ENCODE measurements around the gene NDUFA12. TPM values are rescaled to one million over a fixed set of nuclear protein-coding genes. Genes with fewer than 3 reads are reported as not detected.

Gene NDUFA12
- total and polyA plus RNA-seq, 2 of the 4 experiments (the other 2 are of a cell fraction), result 116 to 135 TPM

- peak overlapping the region; percentile 84 for H4K5ac ChIP-seq (ENCODE audit: low read depth, low read length)
- no peak for TF ChIP-seq NFE2L2 (IDR thresholded peaks at IDR 0.05; ENCODE audit: low read depth, low read length)
- no peak for TF ChIP-seq ELK1 (IDR thresholded peaks at IDR 0.05; ENCODE audit: borderline replicate concordance, low read depth, low read length)
- TF ChIP-seq USF2 (IDR thresholded peaks at IDR 0.05; ENCODE audit: low read depth, low read length), result no peak
- no peak for TF ChIP-seq BHLHE40 (IDR thresholded peaks at IDR 0.05; ENCODE audit: low read depth, low read length)
- no peak for TF ChIP-seq RCOR1 (IDR thresholded peaks at IDR 0.05; ENCODE audit: insufficient replicate concordance, low read length)
- no peak for TF ChIP-seq POLR2A (IDR thresholded peaks at IDR 0.05; ENCODE audit: low read depth, low read length)
- TF ChIP-seq FOS (IDR thresholded peaks at IDR 0.05; ENCODE audit: low read depth, low read length), result no peak
- no peak for TF ChIP-seq RFX5 (IDR thresholded peaks at IDR 0.05; ENCODE audit: low read depth, low read length)
- TF ChIP-seq CEBPB (IDR thresholded peaks at IDR 0.05; ENCODE audit: low read depth, low read length), result no peak
- no peak for TF ChIP-seq CTCF (conservative IDR thresholded peaks at IDR 0.05; ENCODE audit: low read depth, low read length)
- no peak for TF ChIP-seq MXI1 (IDR thresholded peaks at IDR 0.05; ENCODE audit: borderline replicate concordance, low read depth, low read length)
- TF ChIP-seq MAFK (IDR thresholded peaks at IDR 0.05; ENCODE audit: low read depth, low read length), result no peak
- TF ChIP-seq MAZ (IDR thresholded peaks at IDR 0.05; ENCODE audit: borderline replicate concordance, low read depth, low read length), result no peak
- TF ChIP-seq CHD1 (IDR thresholded peaks at IDR 0.05; ENCODE audit: low read depth, low read length), result no peak
- no peak for TF ChIP-seq SMC3 (IDR thresholded peaks at IDR 0.05; ENCODE audit: low read depth, low read length)
- no peak for TF ChIP-seq RAD21 (IDR thresholded peaks at IDR 0.05; ENCODE audit: low read length)
- ChIA-PET POLR2A (ENCODE audit: unreplicated experiment) (interaction anchor here (0.6 kb wide), 1 partner anchor 283 kb away, joined by 3 read pairs; no protein-coding TSS in a partner anchor), CTCF (no interaction called here)
- no CpG with 5 or more reads among the region's 2 CpGs for WGBS, 2 experiments (ENCODE audit: extremely low coverage in 2 of 2, insufficient read length in 1 of 2)
- peak overlapping the region; percentile 81; the same call in 1 of the 2 replicates for H2AK5ac ChIP-seq (ENCODE audit: low read depth, low read length)
- no peak overlapping the region for H2AFZ ChIP-seq (replicated peaks; ENCODE audit: low read length, poor library complexity)
- H2BK20ac ChIP-seq (ENCODE audit: low read depth, low read length), result peak overlapping the region; percentile 72
- peak overlapping the region; percentile 64 for H2BK120ac ChIP-seq (ENCODE audit: low read depth, low read length)
- peaks cover 10% of the 10 kb centered on the region for H3K9me1 ChIP-seq (ENCODE audit: insufficient read depth, low read length)
- peak overlapping the region; percentile 87 for H3K27ac ChIP-seq (ENCODE audit: insufficient read depth, low read length)
- no peaks in the 10 kb centered on the region for H3K9me3 ChIP-seq (ENCODE audit: control insufficient read depth, insufficient read depth, low read length)
- ATAC-seq (ENCODE audit: low read depth) (no peak), DNase-seq (peak; percentile 2)
- H3K23ac ChIP-seq (ENCODE audit: low read depth, low read length), result peak overlapping the region; percentile 61; the same call in 1 of the 2 replicates
- peak overlapping the region; percentile 57 for H3K14ac ChIP-seq (replicated peaks; ENCODE audit: low read depth, low read length)
- H3K27me3 ChIP-seq (ENCODE audit: control insufficient read depth, insufficient read depth, low read length), result no peaks in the 10 kb centered on the region
- H3K9ac ChIP-seq (ENCODE audit: low read depth, low read length), result peak overlapping the region; percentile 17; the same call in 1 of the 2 replicates
- peak overlapping the region in 1 of 2 experiments; percentile 86; a peak in 3 of 4 replicates for H4K8ac ChIP-seq (ENCODE audit: low read depth in 2 of 2, low read length in 2 of 2)
- H3K56ac ChIP-seq (ENCODE audit: extremely low read depth, insufficient read depth, low read length), result 0 out of 2 replicates have a peak overlapping the region, but pooled peaks have one; percentile 32
- no peak overlapping the region for H3K4me3 ChIP-seq (ENCODE audit: insufficient read depth, low read depth, low read length)
- peak overlapping the region; percentile 64 for H3K4ac ChIP-seq (ENCODE audit: low read depth, low read length)
- peak overlapping the region; percentile 87 for H3K18ac ChIP-seq (ENCODE audit: low read depth, low read length)
- dilution Hi-C loops (cut with HindIII; ENCODE audit: low sequenced_read_pairs, unreplicated experiment), result no loop called here
- H3K4me2 ChIP-seq (ENCODE audit: low read depth, low read length), result peak overlapping the region; percentile 16; the same call in 1 of the 2 replicates
- in situ Hi-C loops (cut with MboI; ENCODE audit: low sequenced_read_pairs), result no loop called here
- peak overlapping the region; percentile 90 for H2BK5ac ChIP-seq (ENCODE audit: low read depth, low read length, poor library complexity, severe bottlenecking)
- H2BK15ac ChIP-seq (ENCODE audit: low read depth, low read length), result peak overlapping the region; percentile 87; the same call in 1 of the 3 replicates
- H4K20me1 ChIP-seq (ENCODE audit: insufficient read depth, low read length), result no peaks in the 10 kb centered on the region; the same call in 1 of the 2 replicates
- no peaks in the 10 kb centered on the region for H3K36me3 ChIP-seq (ENCODE audit: control insufficient read depth, insufficient read depth, low read length)
- peaks cover 8% of the 10 kb centered on the region for H3K4me1 ChIP-seq (ENCODE audit: control insufficient read depth, insufficient read depth, low read length)
- H3K79me1 ChIP-seq (ENCODE audit: low read depth in 1 of 2, low read length in 2 of 2), result peaks cover 8 to 30% of the 10 kb centered on the region in 2 experiments
- peak overlapping the region; percentile 7 for H4K91ac ChIP-seq (ENCODE audit: insufficient read depth, low read depth, low read length)
- intact Hi-C loops (cut with micrococcal nuclease), result no loop called here
- no TSS peak for BruUV-seq (replicated peaks)
- no peak overlapping the region for H2AK9ac ChIP-seq (replicated peaks; ENCODE audit: low read depth, low read length, poor library complexity)
Observed at GRCh38 chr12:94983321-94983720, 20.2 kb downstream of the NDUFA12 start.
